Lower leg skin (tissue), 3 donors: ENCODE measurements around the gene PRR33.

Experiments
- CTCF ChIP-seq, 3 donors: fragments of 450-650 bp; IDR thresholded peaks; one replicate each; pipeline ENCODE4 v1.5.1; 2016; ENCODE audit warnings: antibody characterized with exemption in 3 of 3, mild to moderate bottlenecking in 3 of 3, moderate library complexity in 2 of 3
- POLR2A ChIP-seq, 2 donors: fragments of 450-650 bp; IDR thresholded peaks; one replicate each; pipeline ENCODE4 v1.6.1; 2016 to 2017; ENCODE audit warnings: antibody characterized with exemption in 2 of 2, mild to moderate bottlenecking in 1 of 2, moderate library complexity in 1 of 2

GRCh38 chr11:1880746-1881441, 10.8 kb downstream of the PRR33 start:
- TF ChIP-seq POLR2A (IDR thresholded peaks at IDR 0.05) = no peak
- no peak for TF ChIP-seq CTCF (IDR thresholded peaks at IDR 0.05)
